OCI-LY7 (cell line): ENCODE results near the gene ARFGAP3.

Experiments used
- EZH2phosphoT487 ChIP-seq: fragments of 200-600 bp; sonication (generic); IDR thresholded peaks from 2 replicates; pipeline ENCODE4 v1.6.1; 2018; ENCODE audit warnings: low read depth, borderline replicate concordance, mild to moderate bottlenecking, mixed run types, antibody characterized with exemption, low read length, moderate library complexity, mixed read lengths
- TF ChIP-seq, protein P1 (sequence below): fragments of 200-600 bp; sonication (generic); conservative IDR thresholded peaks from 2 replicates; pipeline ENCODE4 v1.5.1; 2014; ENCODE audit warnings: mild to moderate bottlenecking, antibody characterized with exemption, low read length, moderate library complexity, mixed read lengths

DNA sequence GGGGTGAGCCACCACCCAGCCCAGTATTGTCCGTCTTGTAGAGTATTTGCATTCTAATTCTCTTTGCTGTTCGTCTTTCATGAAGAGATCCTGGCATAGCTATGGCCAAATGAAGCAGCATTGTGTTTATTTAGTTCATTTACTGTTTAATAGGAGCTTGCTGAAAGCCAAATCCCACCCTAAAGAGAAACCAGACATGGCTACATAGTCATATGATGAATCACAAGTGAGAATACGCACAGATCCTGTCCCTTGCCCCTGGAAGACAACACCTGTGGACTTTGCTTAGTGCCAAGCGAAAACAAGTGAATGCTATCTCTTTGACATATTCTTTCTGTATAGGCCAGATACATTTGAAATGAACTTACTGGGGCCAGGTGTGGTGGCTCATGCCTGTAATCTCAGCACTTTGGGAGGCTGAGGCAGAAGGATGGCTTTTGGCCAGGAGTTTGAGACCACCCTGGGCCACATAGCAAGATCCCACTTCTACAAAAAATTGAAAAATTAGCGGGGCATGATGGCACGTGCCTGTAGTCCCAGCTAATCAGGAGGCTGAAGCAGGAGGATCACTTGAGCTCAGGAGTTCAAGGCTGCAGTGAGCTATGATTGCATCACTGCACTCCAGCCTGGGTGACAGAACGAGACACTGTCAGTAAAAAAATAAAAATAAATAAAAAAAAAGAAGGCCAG, 5.1 kb upstream of the ARFGAP3 start:
- TF ChIP-seq, protein P1, sequence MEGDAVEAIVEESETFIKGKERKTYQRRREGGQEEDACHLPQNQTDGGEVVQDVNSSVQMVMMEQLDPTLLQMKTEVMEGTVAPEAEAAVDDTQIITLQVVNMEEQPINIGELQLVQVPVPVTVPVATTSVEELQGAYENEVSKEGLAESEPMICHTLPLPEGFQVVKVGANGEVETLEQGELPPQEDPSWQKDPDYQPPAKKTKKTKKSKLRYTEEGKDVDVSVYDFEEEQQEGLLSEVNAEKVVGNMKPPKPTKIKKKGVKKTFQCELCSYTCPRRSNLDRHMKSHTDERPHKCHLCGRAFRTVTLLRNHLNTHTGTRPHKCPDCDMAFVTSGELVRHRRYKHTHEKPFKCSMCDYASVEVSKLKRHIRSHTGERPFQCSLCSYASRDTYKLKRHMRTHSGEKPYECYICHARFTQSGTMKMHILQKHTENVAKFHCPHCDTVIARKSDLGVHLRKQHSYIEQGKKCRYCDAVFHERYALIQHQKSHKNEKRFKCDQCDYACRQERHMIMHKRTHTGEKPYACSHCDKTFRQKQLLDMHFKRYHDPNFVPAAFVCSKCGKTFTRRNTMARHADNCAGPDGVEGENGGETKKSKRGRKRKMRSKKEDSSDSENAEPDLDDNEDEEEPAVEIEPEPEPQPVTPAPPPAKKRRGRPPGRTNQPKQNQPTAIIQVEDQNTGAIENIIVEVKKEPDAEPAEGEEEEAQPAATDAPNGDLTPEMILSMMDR = no peak
- TF ChIP-seq EZH2phosphoT487 = no peak
